ENCODE measurements around the gene ABHD1. TPM values are rescaled to one million over a fixed set of nuclear protein-coding genes. Genes with fewer than 3 reads are reported as not detected.
A peak's percentile ranks its signal among the peaks of the same experiment; 100 is the strongest.

ABHD1 gene
- total RNA-seq, 2 donors from 2014 or later, result 4.1 to 7.0 TPM

GRCh38 chr2:27085062-27085672 is 38.4 kb upstream of the ABHD1 start:
- intact Hi-C loops (cut with DNase I), result loop anchor here (5.0 kb wide), 1 partner anchor 123 kb away; no protein-coding TSS in a partner anchor
- no peak for DNase-seq (ENCODE audit: low spot score)
- H3K4me1 ChIP-seq (replicated peaks), result peaks cover 7% of the 10 kb centered on the region
- 47% methylated on average over 10 of the region's 10 CpGs for WGBS
- peak overlapping the region in 1 of 2 donors; percentile 56 for H3K4me3 ChIP-seq
- no peaks in the 10 kb centered on the region for H3K27me3 ChIP-seq (replicated peaks; ENCODE audit: insufficient read depth)
- TF ChIP-seq, protein P1, sequence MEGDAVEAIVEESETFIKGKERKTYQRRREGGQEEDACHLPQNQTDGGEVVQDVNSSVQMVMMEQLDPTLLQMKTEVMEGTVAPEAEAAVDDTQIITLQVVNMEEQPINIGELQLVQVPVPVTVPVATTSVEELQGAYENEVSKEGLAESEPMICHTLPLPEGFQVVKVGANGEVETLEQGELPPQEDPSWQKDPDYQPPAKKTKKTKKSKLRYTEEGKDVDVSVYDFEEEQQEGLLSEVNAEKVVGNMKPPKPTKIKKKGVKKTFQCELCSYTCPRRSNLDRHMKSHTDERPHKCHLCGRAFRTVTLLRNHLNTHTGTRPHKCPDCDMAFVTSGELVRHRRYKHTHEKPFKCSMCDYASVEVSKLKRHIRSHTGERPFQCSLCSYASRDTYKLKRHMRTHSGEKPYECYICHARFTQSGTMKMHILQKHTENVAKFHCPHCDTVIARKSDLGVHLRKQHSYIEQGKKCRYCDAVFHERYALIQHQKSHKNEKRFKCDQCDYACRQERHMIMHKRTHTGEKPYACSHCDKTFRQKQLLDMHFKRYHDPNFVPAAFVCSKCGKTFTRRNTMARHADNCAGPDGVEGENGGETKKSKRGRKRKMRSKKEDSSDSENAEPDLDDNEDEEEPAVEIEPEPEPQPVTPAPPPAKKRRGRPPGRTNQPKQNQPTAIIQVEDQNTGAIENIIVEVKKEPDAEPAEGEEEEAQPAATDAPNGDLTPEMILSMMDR (IDR thresholded peaks at IDR 0.05), result no peak
- TF ChIP-seq POLR2A (IDR thresholded peaks at IDR 0.05), result no peak
- no peak for TF ChIP-seq POLR2AphosphoS5 (IDR thresholded peaks at IDR 0.05)
- H3K36me3 ChIP-seq, result no peaks in the 10 kb centered on the region
- H3K27ac ChIP-seq, result peak overlapping the region; percentile 71 to 80
- H3K9me3 ChIP-seq, result no peaks in the 10 kb centered on the region

GRCh38 chr2:27085673-27086089 is 37.9 kb upstream of the ABHD1 start:
- Histone ChIP-seq H3K9me3 (no peaks in the 10 kb centered on the region), H3K27me3 (replicated peaks; ENCODE audit: insufficient read depth) (no peaks in the 10 kb centered on the region), H3K4me1 (replicated peaks) (peaks cover 7% of the 10 kb centered on the region), H3K36me3 (no peaks in the 10 kb centered on the region), H3K27ac (peak overlapping the region; percentile 71 to 80), H3K4me3 (peak overlapping the region; percentile 38 to 56)
- peak; percentile 75 for DNase-seq (ENCODE audit: low spot score)
- intact Hi-C loops (cut with DNase I), result loop anchor here (5.0 kb wide), 1 partner anchor 123 kb away; no protein-coding TSS in a partner anchor
- TF ChIP-seq POLR2AphosphoS5 (IDR thresholded peaks at IDR 0.05), result peak; percentile 69
- peak; percentile 17 for TF ChIP-seq POLR2A (IDR thresholded peaks at IDR 0.05)
- TF ChIP-seq, protein P1 (IDR thresholded peaks at IDR 0.05), result peak in 2 of 4 experiments; percentile 51 to 60
- WGBS, result under 1% methylated on average over 18 of the region's 38 CpGs

DNA sequence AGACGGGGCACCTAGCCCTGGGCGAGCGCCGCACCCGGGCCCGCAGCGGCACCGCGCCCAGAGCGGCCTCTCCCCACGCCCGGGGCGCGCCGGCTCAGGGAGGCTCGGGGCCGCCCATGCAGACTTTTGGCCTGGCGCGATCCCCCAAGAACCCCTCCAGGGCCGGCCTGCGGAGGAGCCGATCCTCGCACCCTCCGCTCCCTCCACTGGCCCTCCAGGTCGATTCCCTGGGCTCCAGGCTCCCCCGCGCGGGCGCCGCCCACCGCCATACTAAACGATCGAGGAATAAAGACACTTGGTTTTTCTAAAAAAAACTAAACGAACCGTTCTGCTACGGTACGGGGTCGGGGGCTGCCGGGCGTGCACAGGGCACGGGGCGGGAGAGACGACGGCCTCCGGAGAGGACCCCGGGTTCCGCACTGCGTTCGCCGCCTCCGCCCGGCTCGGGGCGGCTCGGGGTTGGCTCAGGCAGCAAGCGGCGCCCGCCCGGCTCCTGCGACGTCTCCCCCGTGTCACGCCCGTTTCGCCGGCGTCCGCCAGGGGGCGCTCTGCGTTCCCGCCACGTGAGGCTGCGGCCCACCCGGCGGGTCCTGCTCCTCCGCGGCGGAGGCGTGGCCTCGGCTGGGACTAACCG is 37.4 kb upstream of the ABHD1 start:
- Histone ChIP-seq H3K27me3 (replicated peaks; ENCODE audit: insufficient read depth) (no peaks in the 10 kb centered on the region), H3K4me3 (peak overlapping the region; percentile 38 to 56), H3K36me3 (no peaks in the 10 kb centered on the region), H3K4me1 (replicated peaks) (peaks cover 7% of the 10 kb centered on the region), H3K9me3 (no peaks in the 10 kb centered on the region), H3K27ac (peak overlapping the region; percentile 71 to 80)
- peak; percentile 90 for DNase-seq (ENCODE audit: low spot score)
- intact Hi-C loops (cut with DNase I), result loop anchor here (5.0 kb wide), 1 partner anchor 124 kb away; no protein-coding TSS in a partner anchor
- TF ChIP-seq, protein P1 (IDR thresholded peaks at IDR 0.05), result peak; percentile 90 to 98 (median 96)
- peak; percentile 46 for TF ChIP-seq POLR2A (IDR thresholded peaks at IDR 0.05)
- TF ChIP-seq POLR2AphosphoS5 (IDR thresholded peaks at IDR 0.05), result peak; percentile 74
- WGBS, result 2% methylated on average over 39 of the region's 81 CpGs

DNA sequence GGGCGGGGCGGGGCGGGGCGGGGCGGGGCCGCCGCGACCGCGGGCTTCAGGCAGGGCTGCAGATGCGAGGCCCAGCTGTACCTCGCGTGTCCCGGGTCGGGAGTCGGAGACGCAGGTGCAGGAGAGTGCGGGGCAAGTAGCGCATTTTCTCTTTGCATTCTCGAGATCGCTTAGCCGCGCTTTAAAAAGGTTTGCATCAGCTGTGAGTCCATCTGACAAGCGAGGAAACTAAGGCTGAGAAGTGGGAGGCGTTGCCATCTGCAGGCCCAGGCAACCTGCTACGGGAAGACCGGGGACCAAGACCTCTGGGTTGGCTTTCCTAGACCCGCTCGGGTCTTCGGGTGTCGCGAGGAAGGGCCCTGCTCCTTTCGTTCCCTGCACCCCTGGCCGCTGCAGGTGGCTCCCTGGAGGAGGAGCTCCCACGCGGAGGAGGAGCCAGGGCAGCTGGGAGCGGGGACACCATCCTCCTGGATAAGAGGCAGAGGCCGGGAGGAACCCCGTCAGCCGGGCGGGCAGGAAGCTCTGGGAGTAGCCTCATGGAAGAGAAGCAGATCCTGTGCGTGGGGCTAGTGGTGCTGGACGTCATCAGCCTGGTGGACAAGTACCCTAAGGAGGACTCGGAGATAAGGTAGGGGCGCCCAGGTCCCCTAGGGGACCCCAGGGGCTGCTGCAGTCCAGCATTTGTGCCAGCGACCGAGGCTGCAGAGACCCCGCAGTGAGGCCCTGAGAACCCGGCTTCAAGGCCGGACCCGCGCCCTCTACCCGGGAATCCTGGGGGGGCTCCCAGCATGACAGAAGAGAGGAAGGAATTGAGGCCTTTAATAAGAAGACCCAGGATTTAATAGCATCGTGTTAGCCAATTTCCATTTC is 36.7 kb upstream of the ABHD1 start, which contains the start of gene KHK:
Gene KHK, plus strand, starts transcription at position 49 of the 870 bp plus-strand sequence. Its CDS starts 488 bp downstream, at position 537.
- no peaks in the 10 kb centered on the region for H3K4me1 ChIP-seq (replicated peaks)
- 13% methylated on average over 44 of the region's 54 CpGs for WGBS

More for the DNA sequence above, 36.7 kb upstream of the ABHD1 start, which contains the start of gene KHK:
- intact Hi-C loops (cut with DNase I), result loop anchor here (5.0 kb wide), 1 partner anchor 125 kb away; no protein-coding TSS in a partner anchor
- Histone ChIP-seq H3K36me3 (no peaks in the 10 kb centered on the region), H3K4me3 (peak within 1 kb of the TSS; percentile 38 to 56), H3K9me3 (no peaks in the 10 kb centered on the region), H3K27me3 (replicated peaks; ENCODE audit: insufficient read depth) (no peaks in the 10 kb centered on the region), H3K27ac (peak within 1 kb of the TSS; percentile 71 to 80)
- DNase-seq (ENCODE audit: low spot score), result no peak
- TF ChIP-seq, protein P1 (IDR thresholded peaks at IDR 0.05), result no peak
- no peak for TF ChIP-seq POLR2A (IDR thresholded peaks at IDR 0.05)
- no peak for TF ChIP-seq POLR2AphosphoS5 (IDR thresholded peaks at IDR 0.05)

Data from prostate gland (tissue), 2 donors.